K562 (cell line): Measurements from ENCODE around the gene ACSF3. TPM values are rescaled to one million over a fixed set of nuclear protein-coding genes. Genes with fewer than 3 reads are reported as not detected.

Source experiments
- ATAC-seq: fragments of 200-7000 bp; cut with Tn5 transposase; 3 replicates; pipeline ENCODE4 v1.9.1; 2020; ENCODE audit warnings: moderate library complexity
- BruUV-seq: library from RNA; stranded (reverse); fragments of 400-500 nt; replicated peaks from 2 replicates; lab custom pipeline; 2021; lab: Mats Ljungman, UMichigan
- CTCF ChIA-PET: fragments of 300-600 bp; formaldehyde crosslinking; extraction: SDS; loops from one replicate; lab custom pipeline; 2021; ENCODE audit warnings: low intra/inter-chr PET ratio; lab: Yijun Ruan, JAX
- POLR2A ChIA-PET: fragments of 300-600, 350-650 bp; sonication (Branson Sonifier 250); formaldehyde crosslinking; extraction: SDS; loops from one replicate; lab custom pipeline; 2021; ENCODE audit warnings: antibody characterized with exemption, inconsistent platforms; lab: Yijun Ruan, JAX
- DNase-seq, 4 experiments: peaks; one replicate each; pipeline versions ENCODE4 v3.0.0 to v3.0.0-alpha.2; 2011 to 2018; ENCODE audit warnings: low spot score in 3 of 4, mixed read lengths in 3 of 4; ENCODE audit errors: extremely low read depth in 1 of 4
- FAIRE-seq: peaks from 2 replicates; lab custom pipeline; 2011; peaks lifted over from hg19 to GRCh38; lab: Jason Lieb, UNC
- H2AFZ ChIP-seq: 2 replicates; pipeline ENCODE4 v1.6.0; 2011; ENCODE audit warnings: low read depth, low read length, control low read depth, inconsistent platforms
- H3K27ac ChIP-seq: fragments of 200-600 bp; 3 replicates; pipeline ENCODE4 v1.8.0; 2011; ENCODE audit warnings: low read depth, mild to moderate bottlenecking, control low read depth, inconsistent platforms, low read length, moderate library complexity, mixed read lengths; ENCODE audit errors: extremely low read depth
- H3K27me3 ChIP-seq, 2 experiments: fragments of 300-600 bp in 1 of 2; 2 replicates in 1 of 2; 3 replicates in 1 of 2; pipeline versions ENCODE4 v1.6.0 to v1.8.0; 2011; ENCODE audit warnings: inconsistent platforms in 2 of 2, low read length in 2 of 2, mild to moderate bottlenecking in 1 of 2, mixed read lengths in 1 of 2, moderate library complexity in 1 of 2; ENCODE audit not compliant: control insufficient read depth in 2 of 2, insufficient read depth in 2 of 2
- H3K36me3 ChIP-seq: fragments of 300-600 bp; 3 replicates; pipeline ENCODE4 v1.8.0; 2011; ENCODE audit warnings: mild to moderate bottlenecking, low read length, inconsistent platforms; ENCODE audit not compliant: control insufficient read depth, insufficient read depth
- H3K4me1 ChIP-seq, 2 experiments: fragments of 200-600 bp in 1 of 2; replicated peaks in 1 of 2; 2 replicates in 1 of 2; 3 replicates in 1 of 2; pipeline versions ENCODE4 v1.5.1 to v1.8.0; 2011; ENCODE audit warnings: inconsistent platforms in 2 of 2, low read length in 2 of 2, mild to moderate bottlenecking in 1 of 2, mixed read lengths in 1 of 2, moderate library complexity in 1 of 2; ENCODE audit not compliant: control insufficient read depth in 2 of 2, insufficient read depth in 2 of 2
- H3K4me2 ChIP-seq: 2 replicates; pipeline ENCODE4 v1.6.1; 2011; ENCODE audit warnings: low read length, control low read depth, inconsistent platforms, mixed read lengths; ENCODE audit not compliant: insufficient read depth
- H3K4me3 ChIP-seq: fragments of 200-600 bp; sonication (generic), shearing (Covaris generic); 2 replicates; pipeline ENCODE4 v1.5.1; 2016; ENCODE audit warnings: control low read depth, inconsistent platforms
- H3K79me2 ChIP-seq: fragments of 200-600 bp; 3 replicates; pipeline ENCODE4 v1.8.0; 2011; ENCODE audit warnings: low read length, inconsistent platforms; ENCODE audit not compliant: control insufficient read depth, insufficient read depth
- H3K9ac ChIP-seq, 2 experiments: 2 replicates each; pipeline versions ENCODE4 v1.6.0 to v1.6.1; 2011; ENCODE audit warnings: low read depth in 2 of 2, low read length in 2 of 2, control low read depth in 1 of 2, inconsistent platforms in 1 of 2, mild to moderate bottlenecking in 1 of 2, mixed read lengths in 1 of 2; ENCODE audit not compliant: insufficient read depth in 1 of 2
- H3K9me1 ChIP-seq: one replicate; pipeline ENCODE4 v1.6.0; 2011; ENCODE audit warnings: inconsistent platforms, mild to moderate bottlenecking, low read length, moderate library complexity; ENCODE audit not compliant: control insufficient read depth, insufficient read depth
- H3K9me3 ChIP-seq: replicated peaks from 2 replicates; pipeline ENCODE4 v1.5.1; 2011; ENCODE audit warnings: low read depth, low read length, inconsistent platforms; ENCODE audit not compliant: control insufficient read depth, insufficient read depth
- H4K20me1 ChIP-seq: replicated peaks from 2 replicates; pipeline ENCODE4 v1.6.1; 2011; ENCODE audit warnings: low read length, inconsistent platforms, mixed read lengths; ENCODE audit not compliant: control insufficient read depth, insufficient read depth
- CBX3 ChIP-seq, 2 experiments: IDR thresholded peaks; 1 replicate in 1 of 2; 2 replicates in 1 of 2; pipeline ENCODE4 v1.6.1; 2012; ENCODE audit warnings: inconsistent platforms in 2 of 2, low read length in 2 of 2, borderline replicate concordance in 1 of 2, control low read depth in 1 of 2
- KLF1 ChIP-seq: fragments of 450-650 bp; IDR thresholded peaks from 2 replicates; pipeline ENCODE4 v1.6.1; 2016; ENCODE audit warnings: missing genetic modification characterization, missing compliant biosample characterization
- POLR2G ChIP-seq: fragments of 200-400 bp; formaldehyde crosslinking; IDR thresholded peaks from 2 replicates; pipeline ENCODE4 v1.6.1; 2017; ENCODE audit warnings: low read depth, mild to moderate bottlenecking, antibody characterized with exemption, low read length, moderate library complexity
- SMAD3 ChIP-seq: fragments of 450-650 bp; formaldehyde crosslinking; conservative IDR thresholded peaks from 2 replicates; pipeline ENCODE4 v1.4.0; 2020; ENCODE audit warnings: mild to moderate bottlenecking
- YBX1 ChIP-seq: fragments of 450-650 bp; IDR thresholded peaks from 2 replicates; pipeline ENCODE4 v1.7.1; 2016; ENCODE audit warnings: mild to moderate bottlenecking
- ZZZ3 ChIP-seq: fragments of 450-650 bp; IDR thresholded peaks from 2 replicates; pipeline ENCODE4 v1.6.1; 2016; ENCODE audit warnings: antibody characterized with exemption, mild to moderate bottlenecking, moderate library complexity
- WGBS: fragments of 100-300 bp; shearing (Covaris generic); methylation state at CpG from one replicate; pipeline ENCODE4 v1.1.6; 2016; ENCODE audit warnings: low coverage, mixed read lengths; ENCODE audit not compliant: insufficient coverage; ENCODE audit errors: missing lambda C conversion rate; 5-methylcytosine and 5-hydroxymethylcytosine counted together
- in situ Hi-C: fragments of 300-500 bp; cut with MboI; formaldehyde crosslinking; loops from 4 replicates; pipeline ENCODE4 v1.15.0; 2018; ENCODE audit warnings: inconsistent platforms, mixed read lengths
- intact Hi-C: fragments of 100-400 bp; cut with micrococcal nuclease; formaldehyde crosslinking; loops from 2 replicates; pipeline ENCODE4 v1.14.2; 2022
- polyA plus RNA-seq, 8 experiments: library from polyadenylated mRNA; depleted of rRNA in 4 of 8; stranded (reverse) in 5 of 8; unstranded in 3 of 8; fragments of >200 nt; fragmentation: Nextera tagmentation in 2 of 8; fragmentation: Illumina TruSeq in 1 of 8; extraction: Ambion mirVana in 2 of 8; extraction: Trizol in 1 of 8; gene quantifications; 2 replicates each; pipeline versions ENCODE4 v1.2.1 to v1.2.3, GENCODE V29; 2011 to 2014; ENCODE audit warnings: inconsistent platforms in 1 of 8, missing spikeins in 1 of 8
- total RNA-seq, 7 experiments: library from RNA; depleted of rRNA in 6 of 7; stranded (reverse); fragments of >200 nt in 6 of 7; fragmentation: Illumina TruSeq in 2 of 7; extraction: Trizol in 2 of 7; gene quantifications; 2 replicates each; pipeline versions ENCODE4 v1.2.1 to v1.2.3, GENCODE V29; 2011 to 2021; ENCODE audit warnings: low replicate concordance in 1 of 7

The ACSF3 gene
- total and polyA plus RNA-seq, 9 of the 15 experiments (the other 6 are each of a cell fraction or from before 2014, with no cell fraction given) = 0.77 to 32.8 (median 14.7) TPM

DNA sequence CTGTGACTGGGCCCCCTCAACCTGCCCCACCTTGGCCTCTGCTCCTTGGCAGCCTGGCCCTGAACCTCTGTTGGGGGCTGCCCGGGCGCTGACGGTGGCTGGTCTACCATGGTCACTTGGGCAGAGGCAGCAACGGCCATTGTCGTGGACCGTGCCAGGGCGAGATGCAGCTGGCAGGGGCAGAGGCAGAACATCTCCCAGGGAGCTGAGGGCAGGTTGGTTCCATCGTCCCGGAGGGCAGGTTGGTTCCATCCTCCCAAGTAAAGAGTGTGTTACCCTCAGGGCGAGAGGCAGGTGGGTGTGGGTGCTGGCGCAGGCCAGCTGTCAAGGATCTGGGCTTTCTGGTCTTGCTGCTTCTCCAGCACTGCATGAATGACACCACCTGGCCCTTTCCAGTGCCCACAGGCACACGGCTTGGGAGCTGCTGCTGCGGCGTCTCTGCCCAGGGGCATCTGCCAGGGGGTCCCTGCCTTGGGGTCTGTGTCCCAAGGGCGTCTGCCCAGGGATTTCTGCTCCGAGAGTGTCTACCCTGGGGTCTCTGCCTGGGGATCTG, 12.0 kb downstream of the ACSF3 start:
- H3K4me3 ChIP-seq = no peak overlapping the region
- H3K4me1 ChIP-seq = peaks cover 0 to 16% of the 10 kb centered on the region in 2 experiments; a peak in 1 of 5 replicates
- H4K20me1 ChIP-seq = no peaks in the 10 kb centered on the region; the same call in 1 of the 2 replicates
- no peaks in the 10 kb centered on the region for H3K27me3 ChIP-seq
- TF ChIP-seq CBX3 (IDR thresholded peaks at IDR 0.05; ENCODE audit: borderline replicate concordance in 1 of 2, low read length in 2 of 2) (no peak), YBX1 (no peak), POLR2G (peak; percentile 58; the same call in 1 of the 2 replicates), KLF1 (tag) (no peak), SMAD3 (CRISPR knock-in tag) (no peak), ZZZ3 (no peak)
- TF ChIP-seq, all 486 proteins: peak for 1
- no peak for FAIRE-seq
- CTCF ChIA-PET = no interaction called here
- Histone ChIP-seq H3K4me2 (no peak overlapping the region), H3K9ac (no peak overlapping the region; a peak in 1 of 4 replicates), H3K79me2 (no peaks in the 10 kb centered on the region; the same call in 1 of the 3 replicates), H3K9me1 (peaks cover 3% of the 10 kb centered on the region), H3K36me3 (peaks cover 80% of the 10 kb centered on the region), H2AFZ (no peak overlapping the region), H3K9me3 (no peaks in the 10 kb centered on the region), H3K27ac (no peak overlapping the region)
- no peak for DNase-seq
- ATAC-seq = no peak
- POLR2A ChIA-PET = interaction anchor here (0.6 to 1.0 kb wide), 2 partner anchors 13 to 113 kb away, joined by 4 to 6 read pairs; no protein-coding TSS in a partner anchor
- no TSS peak for BruUV-seq
- intact Hi-C loops = no loop called here
- 94% methylated on average over 16 of the region's 16 CpGs for WGBS
- in situ Hi-C loops = no loop called here
